HG03571 (cell line): ENCODE measurements around the gene SLC45A2.
"Not testable (repeated sequence)": the region's sequence is repeated elsewhere in the genome, so short reads cannot be mapped to it uniquely, and the experiment has no call there.

Source experiments
- ATAC-seq: cut with Tn5 transposase; IDR thresholded peaks from one replicate; pipeline ENCODE4 v1.9.1; 2021; ENCODE audit not compliant: unreplicated experiment

SLC45A2 gene

GRCh38 chr5:33984671-33985124, at the start of gene SLC45A2:
TSS of gene SLC45A2 (minus strand) at chr5:33984693. CDS start at chr5:33984583, 110 bp downstream.
- no peak for ATAC-seq

- no peak for ATAC-seq
Observed at GRCh38 chr5:34031966-34032365, 47.5 kb upstream of the SLC45A2 start.

GRCh38 chr5:34031117-34031516, 46.6 kb upstream of the SLC45A2 start:
- no peak for ATAC-seq

DNA sequence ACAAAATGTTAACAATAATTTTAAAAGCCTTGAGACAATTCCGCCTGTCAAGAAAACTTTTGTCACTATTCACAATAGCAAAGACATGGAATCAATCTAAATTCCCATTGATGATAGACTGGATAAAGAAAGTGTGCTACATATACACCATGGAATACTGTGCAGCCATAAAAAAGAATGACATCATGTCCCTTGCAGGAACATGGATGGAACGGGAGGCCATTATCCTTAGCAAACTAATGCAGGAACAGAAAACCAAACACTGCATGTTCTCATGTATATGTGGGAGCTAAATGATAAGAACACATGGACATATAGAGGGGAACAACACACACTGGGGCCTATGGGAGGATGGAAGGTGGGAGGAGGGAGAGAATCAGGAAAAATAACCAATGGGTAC, 46.1 kb upstream of the SLC45A2 start:
- ATAC-seq, result not testable (repeated sequence)

GRCh38 chr5:34030048-34030447, 45.6 kb upstream of the SLC45A2 start:
- ATAC-seq, result no peak

GRCh38 chr5:34028349-34028748, 43.9 kb upstream of the SLC45A2 start:
- ATAC-seq, result no peak

DNA sequence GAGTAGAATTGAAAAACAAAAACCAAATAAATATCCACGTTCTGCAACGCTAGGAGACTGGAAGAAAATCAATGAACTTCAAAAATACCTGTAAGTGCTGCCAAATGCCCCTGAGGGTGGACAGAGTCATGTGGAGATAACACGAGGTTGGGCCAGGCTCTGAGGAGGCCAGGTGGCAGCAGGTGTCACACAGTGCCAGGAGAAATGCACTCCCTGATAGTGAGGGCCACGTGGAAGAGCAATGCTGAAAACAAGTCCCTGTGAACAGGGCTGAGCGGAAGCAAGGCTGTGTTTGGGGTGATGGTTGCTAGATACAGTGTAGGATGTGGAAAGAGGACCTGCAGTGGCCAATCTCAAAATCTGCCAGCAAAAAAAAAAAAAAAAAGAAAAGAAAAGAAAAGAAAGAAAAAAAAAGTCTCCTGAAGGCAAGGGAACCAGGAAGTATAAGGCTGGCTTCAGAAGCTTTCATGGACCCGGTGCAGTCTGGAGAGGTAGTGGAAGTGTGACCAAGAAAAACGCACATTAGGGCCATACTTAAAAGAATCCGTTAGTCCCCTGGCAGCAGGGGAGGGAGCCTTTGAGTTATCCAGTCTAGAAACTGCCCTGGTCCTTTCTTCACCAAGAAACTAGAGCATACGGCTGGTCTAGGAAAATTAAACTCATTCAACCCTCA, 41.7 kb upstream of the SLC45A2 start:
- no peak for ATAC-seq

DNA sequence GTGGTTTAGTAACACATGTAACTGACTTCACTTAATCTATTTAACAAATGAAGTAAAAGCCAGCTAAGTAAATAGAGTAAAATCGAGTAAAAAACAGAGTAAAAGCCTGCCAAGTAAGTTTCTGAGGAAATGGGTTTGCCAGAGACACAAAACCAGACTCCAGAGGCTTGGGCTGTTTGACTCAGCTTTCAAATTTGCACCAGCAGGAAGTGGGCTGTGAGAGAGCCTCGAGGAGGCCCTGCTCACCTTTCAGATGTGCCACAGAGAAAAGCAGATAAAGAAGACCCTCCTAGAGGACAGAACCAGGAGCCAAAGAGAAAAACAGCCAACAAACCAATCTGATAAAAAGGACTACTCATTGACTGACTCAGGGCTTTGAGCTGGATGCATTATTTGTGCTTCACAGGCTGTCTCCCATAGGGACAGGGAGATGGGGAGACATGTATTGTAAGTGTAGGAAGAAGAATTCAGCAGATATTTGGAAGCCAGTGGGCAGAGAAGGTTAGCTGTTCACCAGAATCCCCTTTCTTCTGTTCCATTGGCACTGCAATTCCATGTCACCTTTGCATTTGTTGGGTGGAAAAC, 37.7 kb upstream of the SLC45A2 start:
- ATAC-seq, result peak; percentile 92

- ATAC-seq, result no peak
Observed at GRCh38 chr5:34021334-34021733, 36.8 kb upstream of the SLC45A2 start.

DNA sequence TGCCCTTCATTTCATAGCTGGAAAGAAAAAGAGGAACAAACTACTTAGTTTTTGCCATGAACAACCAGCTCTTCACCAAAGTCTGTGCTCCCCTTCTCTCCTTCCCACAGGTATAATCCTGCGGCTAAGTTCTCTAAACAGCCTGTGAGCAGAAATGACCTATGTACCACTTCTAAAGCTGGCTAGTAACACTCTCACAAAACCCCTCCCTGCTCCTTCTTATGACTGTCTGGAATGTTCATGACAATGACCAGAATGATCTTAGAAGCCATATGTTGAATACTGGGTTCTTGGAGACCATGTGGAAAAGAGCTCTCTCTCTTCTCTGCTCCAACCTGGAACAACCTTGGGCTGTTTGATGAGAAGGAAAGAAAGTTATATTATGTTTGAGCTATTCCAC, 36.2 kb upstream of the SLC45A2 start:
- ATAC-seq, result no peak

- no peak for ATAC-seq
Observed at GRCh38 chr5:34017254-34017653, 32.8 kb upstream of the SLC45A2 start.

GRCh38 chr5:34016750-34017149, 32.3 kb upstream of the SLC45A2 start:
- ATAC-seq, result no peak

DNA sequence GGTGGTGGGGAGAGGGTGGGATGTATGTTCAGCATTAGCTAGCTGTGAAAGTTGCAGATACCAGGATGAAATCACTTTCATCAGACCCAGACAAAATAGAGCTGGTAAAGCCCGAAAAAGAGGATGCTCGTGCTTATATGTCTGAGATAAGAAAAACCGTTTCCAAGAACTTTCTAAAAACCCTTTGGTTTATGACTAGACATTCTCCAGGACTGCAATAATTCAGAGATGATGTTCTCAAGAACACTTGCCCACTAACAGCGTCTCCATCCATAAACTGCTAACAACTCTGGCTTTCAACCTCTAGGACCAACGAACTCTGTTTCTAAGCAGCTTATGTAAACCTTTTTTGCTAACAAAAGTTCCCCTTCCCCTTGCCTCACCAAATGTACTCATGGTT, 31.7 kb upstream of the SLC45A2 start:
- no peak for ATAC-seq

GRCh38 chr5:34015120-34015822, 30.8 kb upstream of the SLC45A2 start:
- no peak for ATAC-seq

DNA sequence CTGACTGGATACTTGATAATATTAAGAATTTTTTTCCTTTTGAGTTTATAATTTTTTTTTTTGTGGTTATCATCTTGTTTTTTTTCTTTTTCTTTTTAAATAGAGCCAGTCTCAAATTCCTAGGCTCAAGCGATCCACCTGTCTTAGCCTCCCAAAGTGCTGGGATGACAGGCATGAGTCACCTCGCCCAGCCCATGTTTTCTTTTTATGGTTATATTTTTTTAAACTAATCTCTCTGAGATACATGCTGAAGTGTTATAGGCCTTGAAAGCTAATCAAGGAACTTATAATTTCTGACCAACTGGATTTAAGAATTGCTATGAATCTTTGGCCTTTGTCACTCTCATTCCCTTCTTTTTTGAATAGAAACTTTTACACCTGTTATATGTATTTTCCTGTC, 30.1 kb upstream of the SLC45A2 start:
- ATAC-seq, result no peak

- no peak for ATAC-seq
Observed at GRCh38 chr5:34013547-34013946, 29.1 kb upstream of the SLC45A2 start.

DNA sequence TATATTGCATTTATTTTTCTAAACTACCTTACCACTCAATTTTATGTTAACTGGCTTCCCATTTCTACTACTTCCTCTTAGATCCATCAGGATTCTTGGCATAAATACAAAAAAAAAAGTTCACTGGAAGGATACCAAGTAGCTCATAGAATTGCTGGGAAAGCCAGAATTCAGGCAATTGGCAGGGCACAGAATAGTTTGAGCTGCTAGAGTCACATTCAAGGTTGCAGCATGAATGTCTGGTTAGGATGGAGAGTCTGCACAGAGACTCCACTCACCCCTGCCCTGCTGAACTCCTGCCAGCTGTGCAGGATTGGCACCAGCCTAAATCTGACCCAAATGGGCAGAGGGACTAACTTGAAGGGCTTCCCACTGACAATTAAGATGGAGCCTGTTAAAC, 28.3 kb upstream of the SLC45A2 start:
- ATAC-seq, result no peak

DNA sequence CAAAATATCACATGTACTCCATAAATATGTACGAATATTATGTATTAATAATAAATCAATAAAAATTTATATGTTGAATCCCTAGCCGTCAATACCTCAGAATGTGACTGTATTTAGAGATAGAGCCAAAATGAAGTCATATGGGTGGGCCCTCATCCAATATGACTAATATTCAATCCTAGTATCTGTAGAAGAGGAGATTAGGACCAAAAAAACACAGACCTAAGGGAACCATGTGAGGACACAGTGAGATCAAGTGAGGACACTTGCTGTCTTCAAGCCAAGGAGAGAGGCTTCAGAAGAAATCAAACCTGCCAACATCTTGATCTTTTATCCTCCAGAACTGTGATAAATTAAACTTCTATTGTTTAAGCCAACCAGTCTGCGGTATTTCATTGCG, 27.0 kb upstream of the SLC45A2 start:
- ATAC-seq, result no peak

- ATAC-seq, result not testable (repeated sequence)
Observed at GRCh38 chr5:34010146-34010545, 25.7 kb upstream of the SLC45A2 start.

- ATAC-seq, result no peak
Observed at GRCh38 chr5:34009610-34010009, 25.1 kb upstream of the SLC45A2 start.

DNA sequence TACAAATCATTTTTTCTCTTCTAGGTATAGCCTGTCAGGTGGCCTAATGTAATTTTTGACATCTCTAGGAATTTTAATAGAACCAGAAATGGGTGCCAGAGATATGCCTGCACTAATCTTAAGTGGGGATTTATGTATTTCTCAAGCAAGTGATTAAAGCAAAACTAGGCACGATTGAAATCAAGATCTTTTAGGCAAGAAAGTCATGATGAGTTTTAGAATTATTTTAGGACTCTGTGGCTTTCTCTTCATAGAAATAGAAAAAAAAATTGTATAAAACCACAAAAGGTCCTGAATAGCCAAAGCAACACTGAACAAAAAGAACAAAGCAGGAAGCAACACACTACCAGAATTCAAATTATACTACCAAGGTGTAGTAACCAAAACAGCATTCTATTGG, 24.3 kb upstream of the SLC45A2 start:
- ATAC-seq, result no peak
